ENCODE results near the gene WDR18. TPM values are rescaled to one million over a fixed set of nuclear protein-coding genes. Genes with fewer than 3 reads are reported as not detected.

The WDR18 gene
- total RNA-seq (2014; rRNA removed; shearing (Covaris generic)), result 47.5 and 58.9 TPM in 2 replicates

- peaks cover 8% of the 10 kb centered on the region for H3K4me1 ChIP-seq
- no peaks in the 10 kb centered on the region for H3K27me3 ChIP-seq
These were observed at the start of gene WDR18 for GRCh38 chr19:984165-984967. TSS of gene WDR18 (plus strand) at chr19:984345. CDS start at chr19:984354, 9 bp downstream.

GRCh38 chr19:934865-935479, 49.2 kb upstream of the WDR18 start:
- Histone ChIP-seq H3K27ac (peak overlapping the region; percentile 35), H3K4me3 (no peak overlapping the region), H3K36me3 (peaks cover 29% of the 10 kb centered on the region), H3K9me3 (replicated peaks) (no peaks in the 10 kb centered on the region), H3K4me1 (peaks cover 29% of the 10 kb centered on the region), H3K27me3 (no peaks in the 10 kb centered on the region)
- peak; percentile 96 to 97 for DNase-seq

More at GRCh38 chr19:984165-984967, at the start of gene WDR18:
- Histone ChIP-seq H3K9me3 (replicated peaks) (no peaks in the 10 kb centered on the region), H3K27ac (peak within 1 kb of the TSS; percentile 75), H3K4me3 (peak within 1 kb of the TSS; percentile 98), H3K36me3 (no peaks in the 10 kb centered on the region)
- DNase-seq, result peak; percentile 91

GRCh38 chr19:936175-936546, 48.0 kb upstream of the WDR18 start:
- Histone ChIP-seq H3K27ac (no peak overlapping the region), H3K4me1 (peaks cover 29% of the 10 kb centered on the region), H3K27me3 (no peaks in the 10 kb centered on the region), H3K36me3 (peaks cover 32% of the 10 kb centered on the region), H3K9me3 (replicated peaks) (no peaks in the 10 kb centered on the region), H3K4me3 (no peak overlapping the region)
- DNase-seq, result no peak

GRCh38 chr19:937259-937694, 46.9 kb upstream of the WDR18 start:
- H3K36me3 ChIP-seq, result peaks cover 32% of the 10 kb centered on the region
- no peak for DNase-seq
- H3K4me1 ChIP-seq, result peaks cover 27% of the 10 kb centered on the region
- H3K4me3 ChIP-seq, result no peak overlapping the region
- no peak overlapping the region for H3K27ac ChIP-seq
- no peaks in the 10 kb centered on the region for H3K27me3 ChIP-seq
- no peaks in the 10 kb centered on the region for H3K9me3 ChIP-seq (replicated peaks)

GRCh38 chr19:938233-938923, 45.8 kb upstream of the WDR18 start:
- peaks cover 18% of the 10 kb centered on the region for H3K4me1 ChIP-seq
- H3K9me3 ChIP-seq (replicated peaks), result no peaks in the 10 kb centered on the region
- H3K4me3 ChIP-seq, result no peak overlapping the region
- no peaks in the 10 kb centered on the region for H3K27me3 ChIP-seq
- no peak for DNase-seq
- peaks cover 33% of the 10 kb centered on the region for H3K36me3 ChIP-seq
- no peak overlapping the region for H3K27ac ChIP-seq

- H3K9me3 ChIP-seq (replicated peaks), result no peaks in the 10 kb centered on the region
- no peaks in the 10 kb centered on the region for H3K27me3 ChIP-seq
- H3K4me1 ChIP-seq, result peaks cover 7% of the 10 kb centered on the region
- no peak overlapping the region for H3K27ac ChIP-seq
- H3K36me3 ChIP-seq, result peaks cover 35% of the 10 kb centered on the region
- no peak overlapping the region for H3K4me3 ChIP-seq
- no peak for DNase-seq
These were observed 44.7 kb upstream of the WDR18 start for GRCh38 chr19:939439-939838.

- Histone ChIP-seq H3K27ac (no peak overlapping the region), H3K9me3 (replicated peaks) (no peaks in the 10 kb centered on the region), H3K4me3 (no peak overlapping the region), H3K27me3 (no peaks in the 10 kb centered on the region), H3K4me1 (peaks cover 4% of the 10 kb centered on the region), H3K36me3 (peaks cover 35% of the 10 kb centered on the region)
- DNase-seq, result no peak
These were observed 44.2 kb upstream of the WDR18 start for GRCh38 chr19:939922-940321.

- no peak for DNase-seq
- Histone ChIP-seq H3K4me3 (no peak overlapping the region), H3K4me1 (no peaks in the 10 kb centered on the region), H3K9me3 (replicated peaks) (no peaks in the 10 kb centered on the region), H3K27me3 (no peaks in the 10 kb centered on the region), H3K36me3 (peaks cover 33% of the 10 kb centered on the region), H3K27ac (no peak overlapping the region)
These were observed 43.4 kb upstream of the WDR18 start for GRCh38 chr19:940591-941291.

- H3K27ac ChIP-seq, result no peak overlapping the region
- DNase-seq, result no peak
- no peaks in the 10 kb centered on the region for H3K27me3 ChIP-seq
- H3K36me3 ChIP-seq, result peaks cover 26% of the 10 kb centered on the region
- H3K4me3 ChIP-seq, result no peak overlapping the region
- no peaks in the 10 kb centered on the region for H3K4me1 ChIP-seq
- H3K9me3 ChIP-seq (replicated peaks), result no peaks in the 10 kb centered on the region
These were observed 42.6 kb upstream of the WDR18 start for GRCh38 chr19:941292-942132.

GRCh38 chr19:942133-942645, 42.0 kb upstream of the WDR18 start:
- no peaks in the 10 kb centered on the region for H3K4me1 ChIP-seq
- no peaks in the 10 kb centered on the region for H3K27me3 ChIP-seq
- DNase-seq, result no peak
- no peak overlapping the region for H3K4me3 ChIP-seq
- peaks cover 24% of the 10 kb centered on the region for H3K36me3 ChIP-seq
- no peaks in the 10 kb centered on the region for H3K9me3 ChIP-seq (replicated peaks)
- H3K27ac ChIP-seq, result no peak overlapping the region

- H3K4me1 ChIP-seq, result no peaks in the 10 kb centered on the region
These were observed 40.5 kb upstream of the WDR18 start for GRCh38 chr19:943551-944170.

GRCh38 chr19:944171-944567, 40.0 kb upstream of the WDR18 start:
- no peaks in the 10 kb centered on the region for H3K4me1 ChIP-seq

More at GRCh38 chr19:943551-944170, 40.5 kb upstream of the WDR18 start:
- H3K36me3 ChIP-seq, result peaks cover 20% of the 10 kb centered on the region
- H3K27ac ChIP-seq, result no peak overlapping the region
- no peak for DNase-seq
- H3K4me3 ChIP-seq, result no peak overlapping the region
- no peaks in the 10 kb centered on the region for H3K27me3 ChIP-seq
- no peaks in the 10 kb centered on the region for H3K9me3 ChIP-seq (replicated peaks)

GRCh38 chr19:944663-945241, 39.4 kb upstream of the WDR18 start:
- H3K9me3 ChIP-seq (replicated peaks), result no peaks in the 10 kb centered on the region
- no peak overlapping the region for H3K4me3 ChIP-seq
- H3K4me1 ChIP-seq, result no peaks in the 10 kb centered on the region
- no peaks in the 10 kb centered on the region for H3K27me3 ChIP-seq
- H3K27ac ChIP-seq, result no peak overlapping the region
- peaks cover 14% of the 10 kb centered on the region; the same call in 1 of the 2 replicates for H3K36me3 ChIP-seq
- no peak for DNase-seq

More at GRCh38 chr19:944171-944567, 40.0 kb upstream of the WDR18 start:
- peaks cover 19% of the 10 kb centered on the region for H3K36me3 ChIP-seq
- H3K9me3 ChIP-seq (replicated peaks), result no peaks in the 10 kb centered on the region
- no peak overlapping the region for H3K27ac ChIP-seq
- no peak overlapping the region for H3K4me3 ChIP-seq
- DNase-seq, result no peak
- no peaks in the 10 kb centered on the region for H3K27me3 ChIP-seq

Data from SJCRH30 (cell line).